GM10248 (cell line): ENCODE results near the gene UCHL1.

Experiments
- CTCF ChIA-PET: fragments of 300-600 bp; sonication (Branson Sonifier 250); formaldehyde crosslinking; extraction: SDS; loops from one replicate; lab custom pipeline; 2021; ENCODE audit warnings: antibody characterized with exemption; lab: Yijun Ruan, JAX
- POLR2A ChIA-PET: fragments of 350-650 bp; sonication (Branson Sonifier 250); formaldehyde crosslinking; extraction: SDS; loops from one replicate; lab custom pipeline; 2020; ENCODE audit warnings: antibody characterized with exemption; lab: Yijun Ruan, JAX
- DNase-seq: peaks from one replicate; pipeline ENCODE4 v3.0.0; 2012; ENCODE audit errors: extremely low spot score
- CTCF ChIP-seq: IDR thresholded peaks from 2 replicates; pipeline ENCODE4 v1.5.1; 2012; ENCODE audit warnings: mild to moderate bottlenecking, low read depth; ENCODE audit errors: extremely low read depth, missing control alignments, control extremely low read depth

The UCHL1 gene

GRCh38 chr4:41315862-41316261 lies 59.1 kb downstream of the UCHL1 start:
- DNase-seq = no peak
- POLR2A ChIA-PET = no interaction called here
- TF ChIP-seq CTCF = no peak
- CTCF ChIA-PET = interaction anchor here (2.0 kb wide), 1 partner anchor 35 kb away, joined by 6 read pairs; no protein-coding TSS in a partner anchor
